ENCODE measurements around the gene CHI3L2. TPM values are rescaled to one million over a fixed set of nuclear protein-coding genes. Genes with fewer than 3 reads are reported as not detected.
A peak's percentile ranks its signal among the peaks of the same experiment; 100 is the strongest.

CHI3L2 gene
- total RNA-seq, 1 experiment from 2014 or later: 0.77 TPM

DNA sequence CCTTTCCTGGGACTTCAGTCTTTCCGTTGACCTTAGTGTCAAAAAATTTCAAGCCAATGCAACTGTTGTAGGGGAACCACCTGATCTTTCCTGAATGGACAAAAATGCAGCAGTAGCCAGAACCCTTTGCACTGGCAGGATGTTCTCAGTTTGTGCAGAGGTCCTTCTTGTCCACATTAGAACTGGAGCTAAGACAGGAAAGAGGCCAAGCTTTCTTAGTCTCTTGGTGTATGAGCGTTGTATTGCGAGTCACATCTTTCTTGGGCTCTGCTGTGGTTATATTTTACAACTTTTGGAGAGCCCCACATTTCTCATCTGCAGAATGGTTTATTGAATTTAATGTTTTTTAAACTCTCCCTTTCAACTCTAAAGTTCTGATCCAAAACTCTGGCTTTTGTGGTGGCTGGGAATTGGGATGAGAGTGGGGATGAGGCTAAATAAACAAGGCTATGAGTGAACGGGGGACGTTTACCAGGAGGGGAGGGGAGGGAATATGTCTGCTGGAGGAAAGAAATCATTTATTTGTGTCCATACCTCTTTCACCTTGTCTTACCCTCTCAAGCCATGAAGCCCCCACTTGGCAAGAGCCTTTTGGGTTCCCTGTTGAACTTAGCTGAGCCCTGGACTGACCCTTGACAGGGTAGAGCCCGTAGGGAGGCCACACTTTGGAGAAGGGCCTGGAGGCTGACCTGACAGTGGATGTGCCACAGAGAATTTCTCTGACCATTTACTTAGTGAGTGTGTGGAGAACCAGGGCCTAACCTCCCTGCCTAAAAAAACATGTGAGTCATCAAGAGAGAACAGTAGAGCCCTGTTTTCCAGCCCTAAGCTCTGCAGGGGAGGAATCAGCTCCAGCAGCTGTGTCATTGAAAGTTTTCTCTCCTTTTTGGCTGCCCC lies 586 bp downstream of the CHI3L2 start:
- no peaks in the 10 kb centered on the region for H3K9me3 ChIP-seq (ENCODE audit: control insufficient read depth, insufficient read depth, low read depth, low read length)
- TF ChIP-seq, protein P1, sequence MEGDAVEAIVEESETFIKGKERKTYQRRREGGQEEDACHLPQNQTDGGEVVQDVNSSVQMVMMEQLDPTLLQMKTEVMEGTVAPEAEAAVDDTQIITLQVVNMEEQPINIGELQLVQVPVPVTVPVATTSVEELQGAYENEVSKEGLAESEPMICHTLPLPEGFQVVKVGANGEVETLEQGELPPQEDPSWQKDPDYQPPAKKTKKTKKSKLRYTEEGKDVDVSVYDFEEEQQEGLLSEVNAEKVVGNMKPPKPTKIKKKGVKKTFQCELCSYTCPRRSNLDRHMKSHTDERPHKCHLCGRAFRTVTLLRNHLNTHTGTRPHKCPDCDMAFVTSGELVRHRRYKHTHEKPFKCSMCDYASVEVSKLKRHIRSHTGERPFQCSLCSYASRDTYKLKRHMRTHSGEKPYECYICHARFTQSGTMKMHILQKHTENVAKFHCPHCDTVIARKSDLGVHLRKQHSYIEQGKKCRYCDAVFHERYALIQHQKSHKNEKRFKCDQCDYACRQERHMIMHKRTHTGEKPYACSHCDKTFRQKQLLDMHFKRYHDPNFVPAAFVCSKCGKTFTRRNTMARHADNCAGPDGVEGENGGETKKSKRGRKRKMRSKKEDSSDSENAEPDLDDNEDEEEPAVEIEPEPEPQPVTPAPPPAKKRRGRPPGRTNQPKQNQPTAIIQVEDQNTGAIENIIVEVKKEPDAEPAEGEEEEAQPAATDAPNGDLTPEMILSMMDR (IDR thresholded peaks at IDR 0.05): no peak
- TF ChIP-seq SIN3A (IDR thresholded peaks at IDR 0.05; ENCODE audit: borderline replicate concordance, insufficient read depth, low read depth, low read length): no peak
- peak; percentile 53; the same call in 1 of the 2 replicates for TF ChIP-seq POLR2AphosphoS5 (IDR thresholded peaks at IDR 0.05; ENCODE audit: low read depth, low read length)
- peaks cover 14% of the 10 kb centered on the region; the same call in 1 of the 2 replicates for H3K4me1 ChIP-seq (ENCODE audit: control insufficient read depth, insufficient read depth, low read length)
- ATAC-seq (peak; percentile 99), DNase-seq (ENCODE audit: low read depth, low spot score) (peak; percentile 51)
- in situ Hi-C loops (cut with HindIII; ENCODE audit: low pct_unique_long_range_greater_than_20kb, low sequenced_read_pairs) (no loop called here), intact Hi-C loops (cut with micrococcal nuclease; ENCODE audit: unreplicated experiment) (no loop called here)
- no peaks in the 10 kb centered on the region for H3K27me3 ChIP-seq (ENCODE audit: control insufficient read depth, insufficient read depth, low read length)
- no peaks in the 10 kb centered on the region for H3K36me3 ChIP-seq (ENCODE audit: control insufficient read depth, insufficient read depth, low read length)
- peak overlapping the region in 1 of 2 experiments; percentile 2; a peak in 1 of 4 replicates for H3K4me3 ChIP-seq (ENCODE audit: low read depth in 2 of 2, low read length in 2 of 2)
- POLR2A ChIA-PET: no interaction called here
- CTCF ChIA-PET: interaction anchor here (0.7 kb wide), 1 partner anchor 172 kb away, joined by 4 read pairs; no protein-coding TSS in a partner anchor
- no TSS peak for BruUV-seq (replicated peaks)
- peak overlapping the region; percentile 85 for H3K27ac ChIP-seq (ENCODE audit: low read length)

DNA sequence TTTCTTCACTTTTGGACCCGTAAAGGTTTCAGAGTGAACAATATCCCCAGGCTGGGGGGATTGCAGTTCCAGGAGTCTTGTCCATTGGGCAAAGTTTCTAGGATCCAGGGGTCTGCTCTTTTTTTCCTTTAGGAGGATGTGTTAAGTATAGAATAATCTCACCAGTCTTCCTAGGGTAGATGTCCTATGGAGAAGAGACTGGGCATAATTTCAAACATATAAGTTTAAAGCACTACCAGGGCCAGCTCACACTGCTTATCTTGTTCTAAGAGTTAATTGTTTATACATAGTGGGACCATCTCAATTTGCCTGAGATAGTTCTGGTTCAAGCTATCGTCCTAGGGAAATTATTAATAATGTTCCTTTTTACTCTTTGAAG lies 1.2 kb downstream of the CHI3L2 start:
- CTCF ChIA-PET: interaction anchor here (0.7 kb wide), 1 partner anchor 172 kb away, joined by 4 read pairs; no protein-coding TSS in a partner anchor
- peak overlapping the region in 1 of 2 experiments; percentile 2; a peak in 1 of 4 replicates for H3K4me3 ChIP-seq (ENCODE audit: low read depth in 2 of 2, low read length in 2 of 2)
- intact Hi-C loops (cut with micrococcal nuclease; ENCODE audit: unreplicated experiment): no loop called here
- no peaks in the 10 kb centered on the region for H3K9me3 ChIP-seq (ENCODE audit: control insufficient read depth, insufficient read depth, low read depth, low read length)
- POLR2A ChIA-PET: no interaction called here
- ATAC-seq (peak; percentile 71), DNase-seq (ENCODE audit: low read depth, low spot score) (no peak)
- H3K27ac ChIP-seq (ENCODE audit: low read length): peak overlapping the region; percentile 85
- TF ChIP-seq, protein P2, sequence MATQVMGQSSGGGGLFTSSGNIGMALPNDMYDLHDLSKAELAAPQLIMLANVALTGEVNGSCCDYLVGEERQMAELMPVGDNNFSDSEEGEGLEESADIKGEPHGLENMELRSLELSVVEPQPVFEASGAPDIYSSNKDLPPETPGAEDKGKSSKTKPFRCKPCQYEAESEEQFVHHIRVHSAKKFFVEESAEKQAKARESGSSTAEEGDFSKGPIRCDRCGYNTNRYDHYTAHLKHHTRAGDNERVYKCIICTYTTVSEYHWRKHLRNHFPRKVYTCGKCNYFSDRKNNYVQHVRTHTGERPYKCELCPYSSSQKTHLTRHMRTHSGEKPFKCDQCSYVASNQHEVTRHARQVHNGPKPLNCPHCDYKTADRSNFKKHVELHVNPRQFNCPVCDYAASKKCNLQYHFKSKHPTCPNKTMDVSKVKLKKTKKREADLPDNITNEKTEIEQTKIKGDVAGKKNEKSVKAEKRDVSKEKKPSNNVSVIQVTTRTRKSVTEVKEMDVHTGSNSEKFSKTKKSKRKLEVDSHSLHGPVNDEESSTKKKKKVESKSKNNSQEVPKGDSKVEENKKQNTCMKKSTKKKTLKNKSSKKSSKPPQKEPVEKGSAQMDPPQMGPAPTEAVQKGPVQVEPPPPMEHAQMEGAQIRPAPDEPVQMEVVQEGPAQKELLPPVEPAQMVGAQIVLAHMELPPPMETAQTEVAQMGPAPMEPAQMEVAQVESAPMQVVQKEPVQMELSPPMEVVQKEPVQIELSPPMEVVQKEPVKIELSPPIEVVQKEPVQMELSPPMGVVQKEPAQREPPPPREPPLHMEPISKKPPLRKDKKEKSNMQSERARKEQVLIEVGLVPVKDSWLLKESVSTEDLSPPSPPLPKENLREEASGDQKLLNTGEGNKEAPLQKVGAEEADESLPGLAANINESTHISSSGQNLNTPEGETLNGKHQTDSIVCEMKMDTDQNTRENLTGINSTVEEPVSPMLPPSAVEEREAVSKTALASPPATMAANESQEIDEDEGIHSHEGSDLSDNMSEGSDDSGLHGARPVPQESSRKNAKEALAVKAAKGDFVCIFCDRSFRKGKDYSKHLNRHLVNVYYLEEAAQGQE (IDR thresholded peaks at IDR 0.05; ENCODE audit: insufficient read depth in 1 of 2, low read depth in 2 of 2, low read length in 1 of 2): no peak
- no peak for TF ChIP-seq TCF7L2 (IDR thresholded peaks at IDR 0.05; ENCODE audit: low read depth, low read length)
- TF ChIP-seq, protein P1 (IDR thresholded peaks at IDR 0.05): no peak
- no peak for TF ChIP-seq POLR2AphosphoS5 (IDR thresholded peaks at IDR 0.05; ENCODE audit: low read depth, low read length)
- no peak for TF ChIP-seq SIN3A (IDR thresholded peaks at IDR 0.05; ENCODE audit: borderline replicate concordance, insufficient read depth, low read depth, low read length)
- in situ Hi-C loops (cut with HindIII; ENCODE audit: low pct_unique_long_range_greater_than_20kb, low sequenced_read_pairs): no loop called here
- no TSS peak for BruUV-seq (replicated peaks)
- H3K27me3 ChIP-seq (ENCODE audit: control insufficient read depth, insufficient read depth, low read length): no peaks in the 10 kb centered on the region
- peaks cover 14% of the 10 kb centered on the region; the same call in 1 of the 2 replicates for H3K4me1 ChIP-seq (ENCODE audit: control insufficient read depth, insufficient read depth, low read length)
- no peaks in the 10 kb centered on the region for H3K36me3 ChIP-seq (ENCODE audit: control insufficient read depth, insufficient read depth, low read length)

All from Panc1 (cell line).